HG03159 (cell line): Measurements from ENCODE around the gene NT5C.
"Not testable (repeated sequence)": the region's sequence is repeated elsewhere in the genome, so short reads cannot be mapped to it uniquely, and the experiment has no call there.

ENCODE experiments used
- ATAC-seq: cut with Tn5 transposase; IDR thresholded peaks from one replicate; pipeline ENCODE4 v1.9.1; 2021; ENCODE audit warnings: mild to moderate bottlenecking, moderate library complexity; ENCODE audit not compliant: unreplicated experiment

Gene NT5C

GRCh38 chr17:75131278-75132017 is at the start of gene NT5C:
Gene NT5C (minus strand): TSS chr17:75131742. CDS start chr17:75131707, 35 bp downstream.
- peak; percentile 73 for ATAC-seq

- ATAC-seq: no peak
These were observed 49.6 kb upstream of the NT5C start for GRCh38 chr17:75181110-75181509.

- ATAC-seq: no peak
These were observed 46.9 kb upstream of the NT5C start for GRCh38 chr17:75178453-75178852.

GRCh38 chr17:75176625-75177024 is 45.1 kb upstream of the NT5C start:
- no peak for ATAC-seq

- ATAC-seq: no peak
These were observed 43.5 kb upstream of the NT5C start for GRCh38 chr17:75174996-75175395.

- no peak for ATAC-seq
These were observed 42.0 kb upstream of the NT5C start for GRCh38 chr17:75173526-75173925.

- ATAC-seq: no peak
These were observed 37.5 kb upstream of the NT5C start for GRCh38 chr17:75168998-75169397.

- not testable (repeated sequence) for ATAC-seq
These were observed 33.1 kb upstream of the NT5C start for GRCh38 chr17:75164606-75165005.

- ATAC-seq: no peak
These were observed 31.5 kb upstream of the NT5C start for GRCh38 chr17:75163074-75163473.

GRCh38 chr17:75160211-75160610 is 28.7 kb upstream of the NT5C start:
- ATAC-seq: no peak

GRCh38 chr17:75159196-75160031 is 27.9 kb upstream of the NT5C start:
- no peak for ATAC-seq

- ATAC-seq: not testable (repeated sequence)
These were observed 26.9 kb upstream of the NT5C start for GRCh38 chr17:75158480-75158879.

GRCh38 chr17:75155191-75155601 is 23.7 kb upstream of the NT5C start:
- no peak for ATAC-seq

GRCh38 chr17:75154195-75155106 is 22.9 kb upstream of the NT5C start, which contains the start of gene JPT1:
Gene JPT1 (minus strand): TSS chr17:75154512. CDS start chr17:75154397, 115 bp downstream.
- peak; percentile 94 for ATAC-seq

GRCh38 chr17:75153780-75154194 is 22.2 kb upstream of the NT5C start:
- peak; percentile 7 for ATAC-seq

- no peak for ATAC-seq
These were observed 21.6 kb upstream of the NT5C start for GRCh38 chr17:75152922-75153779.

- no peak for ATAC-seq
These were observed 21.0 kb upstream of the NT5C start for GRCh38 chr17:75152523-75152921.

GRCh38 chr17:75151930-75152329 is 20.4 kb upstream of the NT5C start:
- no peak for ATAC-seq

GRCh38 chr17:75147878-75148546 is 16.5 kb upstream of the NT5C start:
- no peak for ATAC-seq
